CD14-positive monocyte (primary cell): ENCODE measurements around the gene CCL4. TPM values are rescaled to one million over a fixed set of nuclear protein-coding genes. Genes with fewer than 3 reads are reported as not detected.
A peak's percentile ranks its signal among the peaks of the same experiment; 100 is the strongest.

Source experiments
- DNase-seq, 3 donors: peaks; one replicate each; pipeline ENCODE4 v3.0.0-alpha.2; 2011 to 2022
- H2AFZ ChIP-seq: 2 replicates; pipeline ENCODE4 v1.6.0; 2012; ENCODE audit warnings: mild to moderate bottlenecking, low read depth, low read length, inconsistent platforms; ENCODE audit not compliant: insufficient read depth, poor library complexity, severe bottlenecking
- H3K27ac ChIP-seq, 2 donors: 1 replicate in 1 of 2; 2 replicates in 1 of 2; pipeline ENCODE4 v1.5.1; 2012 to 2013; ENCODE audit warnings: low read length in 2 of 2, control low read depth in 1 of 2, inconsistent platforms in 1 of 2, low read depth in 1 of 2, mild to moderate bottlenecking in 1 of 2
- H3K27me3 ChIP-seq, 2 donors: one replicate each; pipeline versions ENCODE4 v1.6.0 to v1.6.1; 2011 to 2013; ENCODE audit warnings: low read length in 2 of 2; ENCODE audit not compliant: control insufficient read depth in 2 of 2, insufficient read depth in 2 of 2
- H3K36me3 ChIP-seq, 2 donors: replicated peaks in 1 of 2; 1 replicate in 1 of 2; 2 replicates in 1 of 2; pipeline versions ENCODE4 v1.5.1 to v1.6.1; 2012 to 2013; ENCODE audit warnings: low read length in 2 of 2, control low read depth in 1 of 2, inconsistent platforms in 1 of 2, mild to moderate bottlenecking in 1 of 2; ENCODE audit not compliant: insufficient read depth in 2 of 2, control insufficient read depth in 1 of 2
- H3K4me1 ChIP-seq, 2 donors: 1 replicate in 1 of 2; 2 replicates in 1 of 2; pipeline versions ENCODE4 v1.5.1 to v1.6.1; 2012 to 2013; ENCODE audit warnings: low read length in 2 of 2, control low read depth in 1 of 2, inconsistent platforms in 1 of 2, mild to moderate bottlenecking in 1 of 2, moderate library complexity in 1 of 2; ENCODE audit not compliant: insufficient read depth in 2 of 2, control insufficient read depth in 1 of 2
- H3K4me2 ChIP-seq: replicated peaks from 2 replicates; pipeline ENCODE3; 2012; ENCODE audit warnings: low read length, moderate library complexity, mild to moderate bottlenecking; ENCODE audit not compliant: poor library complexity, severe bottlenecking; ENCODE audit errors: extremely low read depth
- H3K4me3 ChIP-seq, 3 experiments: fragments of 200-600 bp in 1 of 3; sonication (generic) in 1 of 3; replicated peaks in 1 of 3; 1 replicate in 2 of 3; 2 replicates in 1 of 3; pipeline ENCODE4 v1.5.1; 2011 to 2013; ENCODE audit warnings: low read length in 3 of 3, mild to moderate bottlenecking in 3 of 3, control low read depth in 2 of 3, low read depth in 2 of 3, inconsistent platforms in 1 of 3, moderate library complexity in 1 of 3
- H3K79me2 ChIP-seq: 2 replicates; pipeline ENCODE4 v1.6.0; 2012; ENCODE audit warnings: mild to moderate bottlenecking, control low read depth, inconsistent platforms, low read length, moderate library complexity; ENCODE audit not compliant: insufficient read depth
- H3K9ac ChIP-seq: 2 replicates; pipeline ENCODE4 v1.6.0; 2017; ENCODE audit warnings: low read length, mild to moderate bottlenecking; ENCODE audit not compliant: insufficient read depth, poor library complexity, severe bottlenecking
- H3K9me3 ChIP-seq, 2 donors: replicated peaks in 1 of 2; 1 replicate in 1 of 2; 2 replicates in 1 of 2; pipeline versions ENCODE4 v1.5.1 to v1.6.1; 2012 to 2013; ENCODE audit warnings: low read length in 2 of 2, control low read depth in 1 of 2; ENCODE audit not compliant: control insufficient read depth in 1 of 2, insufficient read depth in 1 of 2
- H4K20me1 ChIP-seq: 2 replicates; pipeline ENCODE4 v1.6.0; 2012; ENCODE audit warnings: mild to moderate bottlenecking, low read length, control low read depth, moderate library complexity; ENCODE audit not compliant: insufficient read depth
- H3K27ac Mint-ChIP-seq, 7 donors: one replicate each; pipeline ENCODE4 v1.8.0; 2020; ENCODE audit warnings: mild to moderate bottlenecking in 7 of 7, mixed read lengths in 7 of 7, moderate library complexity in 6 of 7, inconsistent platforms in 2 of 7
- H3K27me3 Mint-ChIP-seq, 3 donors: one replicate each; pipeline ENCODE4 v1.8.0; 2021 to 2022; ENCODE audit warnings: low read depth in 3 of 3, mild to moderate bottlenecking in 3 of 3, mixed read lengths in 3 of 3, moderate library complexity in 3 of 3, inconsistent platforms in 1 of 3
- H3K36me3 Mint-ChIP-seq, 2 donors: one replicate each; pipeline ENCODE4 v1.8.0; 2020; ENCODE audit warnings: mixed read lengths in 2 of 2, inconsistent platforms in 1 of 2, mild to moderate bottlenecking in 1 of 2
- H3K4me1 Mint-ChIP-seq: one replicate; pipeline ENCODE4 v1.8.0; 2020; ENCODE audit warnings: mild to moderate bottlenecking, mixed read lengths
- H3K4me3 Mint-ChIP-seq, 2 donors: one replicate each; pipeline ENCODE4 v1.8.0; 2020; ENCODE audit warnings: mild to moderate bottlenecking in 2 of 2, mixed read lengths in 2 of 2, moderate library complexity in 1 of 2
- H3K9me3 Mint-ChIP-seq, 7 donors: one replicate each; pipeline ENCODE4 v1.8.0; 2020 to 2022; ENCODE audit warnings: mixed read lengths in 7 of 7, mild to moderate bottlenecking in 6 of 7, moderate library complexity in 6 of 7, inconsistent platforms in 2 of 7
- CTCF ChIP-seq: fragments of 200-600 bp; IDR thresholded peaks from one replicate; pipeline ENCODE4 v1.8.0; 2022; ENCODE audit warnings: antibody characterized with exemption, mild to moderate bottlenecking
- WGBS: methylation state at CpG from one replicate; pipeline ENCODE4 v1.1.5; 2013; ENCODE audit warnings: missing lambda C conversion rate; ENCODE audit not compliant: insufficient coverage; 5-methylcytosine and 5-hydroxymethylcytosine counted together
- intact Hi-C, 2 donors: fragments of 100-400 bp; cut with micrococcal nuclease; formaldehyde crosslinking; loops; one replicate each; pipeline versions ENCODE4 v1.15.0 to v1.15.1; 2023
- polyA plus RNA-seq, 3 donors: library from polyadenylated mRNA; depleted of rRNA in 1 of 3; unstranded in 2 of 3; stranded (reverse) in 1 of 3; fragments of 300-500 nt in 2 of 3; fragments of >200 nt in 1 of 3; fragmentation: Illumina TruSeq in 2 of 3; gene quantifications; 1 replicate in 2 of 3; 2 replicates in 1 of 3; pipeline ENCODE4 v1.2.3, GENCODE V29; 2012 to 2021

Gene CCL4
- polyA plus RNA-seq, 3 donors: 11.8 to 41.7 (median 40.6) TPM

GRCh38 chr17:36104701-36105181 is 1.1 kb downstream of the CCL4 start:
- peak overlapping the region; percentile 21 for H3K4me2 ChIP-seq
- no peak overlapping the region for H2AFZ ChIP-seq
- intact Hi-C loops: no loop called here
- H3K27ac ChIP-seq: peak overlapping the region in 1 of 2 donors; percentile 33
- H3K4me3 ChIP-seq: peak overlapping the region in 1 of 3 experiments; percentile 11
- no peaks in the 10 kb centered on the region for H3K9me3 ChIP-seq
- no peaks in the 10 kb centered on the region for H3K27me3 ChIP-seq
- Mint-ChIP-seq H3K27me3 (peaks cover 1 to 6% (median 3%) of the 10 kb centered on the region in 3 donors), H3K36me3 (no peaks in the 10 kb centered on the region), H3K27ac (peak overlapping the region; percentile 69 to 96 (median 87)), H3K4me3 (peak overlapping the region; percentile 53 to 67), H3K4me1 (peaks cover 63% of the 10 kb centered on the region), H3K9me3 (peaks cover 0 to 3% (median 0%) of the 10 kb centered on the region in 7 donors)
- no peaks in the 10 kb centered on the region for H3K36me3 ChIP-seq
- H3K4me1 ChIP-seq: peaks cover 67% of the 10 kb centered on the region in 2 donors
- no peak overlapping the region for H3K9ac ChIP-seq
- H3K79me2 ChIP-seq: no peaks in the 10 kb centered on the region
- WGBS: 15% methylated on average over 3 of the region's 4 CpGs
- no peaks in the 10 kb centered on the region for H4K20me1 ChIP-seq
- TF ChIP-seq CTCF: no peak
- DNase-seq: peak in 2 of 3 donors; percentile 56 to 79

- Mint-ChIP-seq H3K4me3 (peak overlapping the region in 1 of 2 donors; percentile 13), H3K27ac (peak overlapping the region; percentile 55 to 96 (median 85))
- peak overlapping the region in 1 of 3 experiments; percentile 8 for H3K4me3 ChIP-seq
Observed at GRCh38 chr17:36105781-36106492, 2.3 kb downstream of the CCL4 start.

More at GRCh38 chr17:36105781-36106492, 2.3 kb downstream of the CCL4 start:
- no peaks in the 10 kb centered on the region for H3K9me3 ChIP-seq
- H3K9me3 Mint-ChIP-seq: peaks cover 0 to 3% (median 0%) of the 10 kb centered on the region in 7 donors
- H3K27ac ChIP-seq: peak overlapping the region in 1 of 2 donors; percentile 9
- H2AFZ ChIP-seq: no peak overlapping the region
- DNase-seq: peak; percentile 38 to 79 (median 63)
- peaks cover 63% of the 10 kb centered on the region for H3K4me1 Mint-ChIP-seq
- TF ChIP-seq CTCF: no peak
- no peak overlapping the region for H3K9ac ChIP-seq
- H3K36me3 ChIP-seq: no peaks in the 10 kb centered on the region
- peaks cover 67% of the 10 kb centered on the region in 2 donors for H3K4me1 ChIP-seq
- H3K27me3 ChIP-seq: no peaks in the 10 kb centered on the region
- no peak overlapping the region for H3K4me2 ChIP-seq
- intact Hi-C loops: no loop called here
- H3K79me2 ChIP-seq: no peaks in the 10 kb centered on the region
- H3K36me3 Mint-ChIP-seq: no peaks in the 10 kb centered on the region
- no CpG with 5 or more reads among the region's 5 CpGs for WGBS
- peaks cover 0 to 6% (median 1%) of the 10 kb centered on the region in 3 donors for H3K27me3 Mint-ChIP-seq
- H4K20me1 ChIP-seq: no peaks in the 10 kb centered on the region
